ENCODE data around the gene DMWD.

- no peak for TF ChIP-seq CTCF (conservative IDR thresholded peaks at IDR 0.05; ENCODE audit: low read length)
- no peak for TF ChIP-seq EZH2phosphoT487 (IDR thresholded peaks at IDR 0.05; ENCODE audit: borderline replicate concordance, low read depth, low read length)
Observed at GRCh38 chr19:45812297-45812696, 19.7 kb upstream of the DMWD start.

All from OCI-LY7 (cell line).